GM12878 (cell line): ENCODE data around the gene POLR1H. TPM values are rescaled to one million over a fixed set of nuclear protein-coding genes. Genes with fewer than 3 reads are reported as not detected.

ENCODE experiments used
- ATAC-seq: fragments of 200-7000 bp; cut with Tn5 transposase; 3 replicates; pipeline ENCODE4 v1.9.1; 2020; ENCODE audit warnings: mild to moderate bottlenecking, moderate library complexity
- BruUV-seq: library from RNA; stranded (reverse); fragments of 400-500 nt; replicated peaks from 2 replicates; lab custom pipeline; 2021; lab: Mats Ljungman, UMichigan
- CTCF ChIA-PET: fragments of 300-600 bp; sonication (Branson Sonifier 250); formaldehyde crosslinking; extraction: SDS; loops from one replicate; lab custom pipeline; 2021; ENCODE audit warnings: inconsistent platforms; lab: Yijun Ruan, JAX
- POLR2A ChIA-PET: fragments of 350-600 bp; formaldehyde crosslinking; extraction: SDS; loops from one replicate; lab custom pipeline; 2021; ENCODE audit warnings: inconsistent platforms; lab: Charles Lee
- RAD21 ChIA-PET: fragments of 300-600 bp; sonication (Branson Sonifier 250); formaldehyde crosslinking; loops from one replicate; lab custom pipeline; 2023; ENCODE audit warnings: antibody characterized with exemption; ENCODE audit not compliant: unreplicated experiment; lab: Charles Lee
- SMC1A ChIA-PET: fragments of 300-600 bp; sonication (Branson Sonifier 250); formaldehyde crosslinking; loops from one replicate; lab custom pipeline; 2023; ENCODE audit not compliant: unreplicated experiment, uncharacterized antibody; lab: Charles Lee
- DNase-seq: peaks from one replicate; pipeline ENCODE4 v3.0.0-alpha.2; 2011; ENCODE audit warnings: low read depth, low spot score
- FAIRE-seq: peaks from 3 replicates; lab custom pipeline; 2011; peaks lifted over from hg19 to GRCh38; lab: Jason Lieb, UNC
- H2AFZ ChIP-seq: 2 replicates; pipeline ENCODE4 v1.6.0; 2011; ENCODE audit warnings: low read depth, low read length, control low read depth; ENCODE audit not compliant: control insufficient read depth
- H3K27ac ChIP-seq: 2 replicates; pipeline ENCODE4 v1.5.1; 2011; ENCODE audit warnings: control low read depth; ENCODE audit not compliant: control insufficient read depth, insufficient read depth
- H3K27me3 ChIP-seq, 2 experiments: replicated peaks in 1 of 2; 2 replicates each; pipeline versions ENCODE4 v1.6.0 to v1.6.1; 2011; ENCODE audit warnings: low read length in 1 of 2; ENCODE audit not compliant: control insufficient read depth in 2 of 2, insufficient read depth in 2 of 2
- H3K36me3 ChIP-seq, 2 experiments: 2 replicates each; pipeline ENCODE4 v1.5.1; 2011; ENCODE audit warnings: low read length in 1 of 2; ENCODE audit not compliant: control insufficient read depth in 2 of 2, insufficient read depth in 2 of 2
- H3K4me1 ChIP-seq: 2 replicates; pipeline ENCODE4 v1.6.1; 2011; ENCODE audit warnings: mild to moderate bottlenecking, low read length, moderate library complexity, mixed read lengths; ENCODE audit not compliant: control insufficient read depth, insufficient read depth
- H3K4me2 ChIP-seq: 2 replicates; pipeline ENCODE4 v1.6.0; 2011; ENCODE audit warnings: control low read depth; ENCODE audit not compliant: control insufficient read depth, insufficient read depth
- H3K4me3 ChIP-seq: fragments of 200-600 bp; sonication (generic); 2 replicates; pipeline ENCODE4 v1.5.1; 2016
- H3K79me2 ChIP-seq: 2 replicates; pipeline ENCODE4 v1.6.0; 2011; ENCODE audit warnings: low read length; ENCODE audit not compliant: control insufficient read depth, insufficient read depth
- H3K9ac ChIP-seq: 2 replicates; pipeline ENCODE4 v1.8.0; 2011; ENCODE audit warnings: low read length, control low read depth, mixed read lengths; ENCODE audit not compliant: control insufficient read depth, insufficient read depth
- H3K9me3 ChIP-seq: replicated peaks from 3 replicates; pipeline ENCODE4 v1.5.1; 2011; ENCODE audit warnings: mild to moderate bottlenecking, low read length; ENCODE audit not compliant: control insufficient read depth, insufficient read depth
- H4K20me1 ChIP-seq: 2 replicates; pipeline ENCODE4 v1.6.0; 2011; ENCODE audit not compliant: control insufficient read depth, insufficient read depth
- CBFB ChIP-seq: IDR thresholded peaks from 2 replicates; pipeline ENCODE4 v1.6.1; 2016; ENCODE audit warnings: antibody characterized with exemption, low read depth
- EP300 ChIP-seq, 2 experiments: fragments of 150-350 bp in 1 of 2; IDR thresholded peaks; 2 replicates each; pipeline ENCODE4 v1.6.1; 2011 to 2012; ENCODE audit warnings: low read depth in 2 of 2, low read length in 2 of 2, borderline replicate concordance in 1 of 2, improper control_type of control experiment in 1 of 2, inconsistent platforms in 1 of 2; ENCODE audit not compliant: control insufficient read depth in 1 of 2
- FOXM1 ChIP-seq: IDR thresholded peaks from 2 replicates; pipeline ENCODE4 v1.6.1; 2012; ENCODE audit warnings: low read depth, mild to moderate bottlenecking, inconsistent platforms, low read length, moderate library complexity
- IKZF1 ChIP-seq: fragments of 450-650 bp; conservative IDR thresholded peaks from 2 replicates; pipeline ENCODE4 v1.6.1; 2017; ENCODE audit warnings: antibody characterized with exemption, mild to moderate bottlenecking
- IKZF2 ChIP-seq, 2 experiments: fragments of 450-650 bp; IDR thresholded peaks; 2 replicates each; pipeline ENCODE4 v1.6.1; 2017; ENCODE audit warnings: mild to moderate bottlenecking in 2 of 2, moderate library complexity in 2 of 2
- IRF4 ChIP-seq: IDR thresholded peaks from 2 replicates; pipeline ENCODE4 v1.6.1; 2011; ENCODE audit warnings: low read depth, low read length
- MEF2A ChIP-seq: IDR thresholded peaks from 2 replicates; pipeline ENCODE4 v1.6.1; 2011; ENCODE audit warnings: low read depth, mild to moderate bottlenecking, low read length, moderate library complexity; ENCODE audit not compliant: insufficient read depth
- PML ChIP-seq: IDR thresholded peaks from 2 replicates; pipeline ENCODE4 v1.6.1; 2012; ENCODE audit warnings: low read length, inconsistent platforms
- RAD51 ChIP-seq: fragments of 450-650 bp; IDR thresholded peaks from 2 replicates; pipeline ENCODE4 v1.6.1; 2016; ENCODE audit warnings: moderate library complexity, mild to moderate bottlenecking, inconsistent platforms
- TAF1 ChIP-seq: IDR thresholded peaks from 2 replicates; pipeline ENCODE4 v1.6.1; 2011; ENCODE audit warnings: mild to moderate bottlenecking, low read depth, low read length, borderline replicate concordance
- TCF12 ChIP-seq: IDR thresholded peaks from 2 replicates; pipeline ENCODE4 v1.6.1; 2011; ENCODE audit warnings: low read depth, mild to moderate bottlenecking, low read length
- WGBS: methylation state at CpG from one replicate; pipeline ENCODE4 v1.1.6; 2016; ENCODE audit warnings: low lambda C conversion rate; ENCODE audit not compliant: insufficient replicate concordance, insufficient coverage; ENCODE audit errors: missing lambda C conversion rate; 5-methylcytosine and 5-hydroxymethylcytosine counted together
- in situ Hi-C: fragments of 300-500 bp; cut with MboI; formaldehyde crosslinking; loops from 9 replicates; pipeline ENCODE4 v1.14.3; 2018; ENCODE audit warnings: mixed read lengths
- intact Hi-C: fragments of 100-400 bp; cut with micrococcal nuclease; formaldehyde crosslinking; loops from one replicate; pipeline ENCODE4 v1.14.2; 2022; ENCODE audit not compliant: unreplicated experiment
- polyA plus RNA-seq, 11 experiments: library from polyadenylated mRNA; depleted of rRNA in 4 of 11; unstranded in 6 of 11; stranded (reverse) in 5 of 11; fragments of >200 nt; fragmentation: Nextera tagmentation in 4 of 11; fragmentation: Illumina TruSeq in 1 of 11; extraction: Ambion mirVana in 4 of 11; extraction: Trizol in 1 of 11; gene quantifications; 1 replicate in 1 of 11; 2 replicates in 10 of 11; pipeline versions ENCODE4 v1.2.1 to v1.2.3, GENCODE V29; 2011 to 2016; ENCODE audit warnings: inconsistent platforms in 2 of 11, missing spikeins in 2 of 11, low read depth in 1 of 11
- total RNA-seq, 4 experiments: library from RNA; depleted of rRNA in 3 of 4; stranded (reverse); fragments of >200 nt in 3 of 4; fragmentation: Illumina TruSeq in 1 of 4; extraction: Trizol in 1 of 4; gene quantifications; 2 replicates each; pipeline versions ENCODE4 v1.2.1 to v1.2.3, GENCODE V29; 2013 to 2021
- TF ChIP-seq, protein P1 (sequence below): IDR thresholded peaks from 2 replicates; pipeline ENCODE4 v1.6.1; 2012; ENCODE audit warnings: low read depth, low read length, improper control_type of control experiment
- TF ChIP-seq, protein P2 (sequence below): fragments of 450-650 bp; IDR thresholded peaks from 2 replicates; pipeline ENCODE4 v1.6.1; 2016; ENCODE audit warnings: mild to moderate bottlenecking
- TF ChIP-seq, protein P3 (sequence below): fragments of 450-650 bp; formaldehyde crosslinking; IDR thresholded peaks from 2 replicates; pipeline ENCODE4 v1.4.0; 2020; ENCODE audit warnings: mild to moderate bottlenecking, moderate library complexity

POLR1H gene
- total and polyA plus RNA-seq, 10 of the 15 experiments (the other 5 are each of a cell fraction or from before 2014, with no cell fraction given) = 50.6 to 160 (median 77.7) TPM

DNA sequence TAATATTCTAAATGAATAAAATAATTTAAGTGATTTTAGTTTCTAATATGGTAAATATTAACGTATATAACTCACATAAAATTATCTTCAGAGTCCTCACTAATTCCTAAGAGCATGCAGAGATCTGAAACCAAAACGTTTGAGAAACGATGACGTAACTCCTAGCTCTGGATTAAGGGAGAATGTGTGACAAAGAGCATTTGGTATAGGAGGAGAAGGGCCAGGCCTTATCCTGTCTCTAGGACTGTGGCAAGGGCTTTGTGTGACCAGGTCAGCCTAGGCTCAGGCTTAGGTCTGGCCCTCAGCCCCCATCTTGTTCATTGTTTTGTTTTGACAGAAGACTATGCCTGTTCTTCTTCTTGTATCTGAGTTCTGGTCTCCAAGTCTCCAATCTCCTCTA, 19.2 kb upstream of the POLR1H start (continued):
- TF ChIP-seq, protein P1, sequence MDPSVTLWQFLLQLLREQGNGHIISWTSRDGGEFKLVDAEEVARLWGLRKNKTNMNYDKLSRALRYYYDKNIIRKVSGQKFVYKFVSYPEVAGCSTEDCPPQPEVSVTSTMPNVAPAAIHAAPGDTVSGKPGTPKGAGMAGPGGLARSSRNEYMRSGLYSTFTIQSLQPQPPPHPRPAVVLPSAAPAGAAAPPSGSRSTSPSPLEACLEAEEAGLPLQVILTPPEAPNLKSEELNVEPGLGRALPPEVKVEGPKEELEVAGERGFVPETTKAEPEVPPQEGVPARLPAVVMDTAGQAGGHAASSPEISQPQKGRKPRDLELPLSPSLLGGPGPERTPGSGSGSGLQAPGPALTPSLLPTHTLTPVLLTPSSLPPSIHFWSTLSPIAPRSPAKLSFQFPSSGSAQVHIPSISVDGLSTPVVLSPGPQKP = no peak
- TF ChIP-seq, protein P2, sequence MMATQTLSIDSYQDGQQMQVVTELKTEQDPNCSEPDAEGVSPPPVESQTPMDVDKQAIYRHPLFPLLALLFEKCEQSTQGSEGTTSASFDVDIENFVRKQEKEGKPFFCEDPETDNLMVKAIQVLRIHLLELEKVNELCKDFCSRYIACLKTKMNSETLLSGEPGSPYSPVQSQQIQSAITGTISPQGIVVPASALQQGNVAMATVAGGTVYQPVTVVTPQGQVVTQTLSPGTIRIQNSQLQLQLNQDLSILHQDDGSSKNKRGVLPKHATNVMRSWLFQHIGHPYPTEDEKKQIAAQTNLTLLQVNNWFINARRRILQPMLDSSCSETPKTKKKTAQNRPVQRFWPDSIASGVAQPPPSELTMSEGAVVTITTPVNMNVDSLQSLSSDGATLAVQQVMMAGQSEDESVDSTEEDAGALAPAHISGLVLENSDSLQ = no peak
- TF ChIP-seq PML (no peak), IKZF2 (IDR thresholded peaks at IDR 0.05) (no peak)

DNA sequence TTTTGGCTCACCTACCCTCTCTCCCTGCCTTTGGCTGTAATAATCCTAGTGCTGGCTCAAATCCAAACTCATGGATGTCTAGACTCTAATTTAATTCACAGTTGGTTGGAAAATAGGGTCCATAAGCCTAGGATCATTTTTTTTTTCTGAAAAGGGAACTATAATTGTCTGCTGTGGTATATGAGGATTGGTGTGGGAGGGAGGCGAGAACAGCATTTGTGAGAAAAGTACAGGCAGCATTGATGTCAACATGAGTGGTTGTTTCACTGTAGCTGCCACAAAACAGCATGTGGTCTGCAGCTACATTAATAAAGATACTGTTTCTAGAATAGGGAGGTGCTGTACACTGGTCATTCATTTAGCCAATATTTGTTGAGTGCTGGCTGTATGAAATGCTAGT, 18.6 kb upstream of the POLR1H start:
- 0% methylated on average over 1 of the region's 1 CpG for WGBS
- ATAC-seq = peak; percentile 91
- Histone ChIP-seq H3K9ac (no peak overlapping the region; the same call in 1 of the 2 replicates), H3K36me3 (no peaks in the 10 kb centered on the region), H3K4me3 (no peak overlapping the region), H3K27me3 (no peaks in the 10 kb centered on the region), H4K20me1 (no peaks in the 10 kb centered on the region), H3K79me2 (no peaks in the 10 kb centered on the region), H3K9me3 (no peaks in the 10 kb centered on the region), H3K27ac (peak overlapping the region; percentile 62), H2AFZ (peak overlapping the region; percentile 56), H3K4me2 (peak overlapping the region; percentile 81), H3K4me1 (peaks cover 15% of the 10 kb centered on the region)
- ChIA-PET RAD21 (interaction anchor here (1.0 to 1.6 kb wide), 4 partner anchors 18 to 78 kb away, joined by 3 to 7 read pairs (median 3); no protein-coding TSS in a partner anchor), SMC1A (interaction anchor here (1.1 to 2.1 kb wide), 7 partner anchors 16 to 89 kb away, joined by 3 to 7 read pairs (median 4); partner anchors contain the start of gene POLR1H), CTCF (no interaction called here), POLR2A (interaction anchor here (0.9 to 1.5 kb wide), 5 partner anchors 19 to 294 kb away, joined by 3 to 5 read pairs (median 3); partner anchors contain the start of gene POLR1H)
- FAIRE-seq = peak; percentile 72
- intact Hi-C loops = no loop called here
- in situ Hi-C loops = no loop called here
- DNase-seq = no peak
- BruUV-seq = no TSS peak
- TF ChIP-seq RAD51 = peak; percentile 48; the same call in 1 of the 2 replicates
- TF ChIP-seq IRF4 = 0 out of 2 replicates have a peak, but pooled peaks have one; percentile 12
- TF ChIP-seq, protein P3, sequence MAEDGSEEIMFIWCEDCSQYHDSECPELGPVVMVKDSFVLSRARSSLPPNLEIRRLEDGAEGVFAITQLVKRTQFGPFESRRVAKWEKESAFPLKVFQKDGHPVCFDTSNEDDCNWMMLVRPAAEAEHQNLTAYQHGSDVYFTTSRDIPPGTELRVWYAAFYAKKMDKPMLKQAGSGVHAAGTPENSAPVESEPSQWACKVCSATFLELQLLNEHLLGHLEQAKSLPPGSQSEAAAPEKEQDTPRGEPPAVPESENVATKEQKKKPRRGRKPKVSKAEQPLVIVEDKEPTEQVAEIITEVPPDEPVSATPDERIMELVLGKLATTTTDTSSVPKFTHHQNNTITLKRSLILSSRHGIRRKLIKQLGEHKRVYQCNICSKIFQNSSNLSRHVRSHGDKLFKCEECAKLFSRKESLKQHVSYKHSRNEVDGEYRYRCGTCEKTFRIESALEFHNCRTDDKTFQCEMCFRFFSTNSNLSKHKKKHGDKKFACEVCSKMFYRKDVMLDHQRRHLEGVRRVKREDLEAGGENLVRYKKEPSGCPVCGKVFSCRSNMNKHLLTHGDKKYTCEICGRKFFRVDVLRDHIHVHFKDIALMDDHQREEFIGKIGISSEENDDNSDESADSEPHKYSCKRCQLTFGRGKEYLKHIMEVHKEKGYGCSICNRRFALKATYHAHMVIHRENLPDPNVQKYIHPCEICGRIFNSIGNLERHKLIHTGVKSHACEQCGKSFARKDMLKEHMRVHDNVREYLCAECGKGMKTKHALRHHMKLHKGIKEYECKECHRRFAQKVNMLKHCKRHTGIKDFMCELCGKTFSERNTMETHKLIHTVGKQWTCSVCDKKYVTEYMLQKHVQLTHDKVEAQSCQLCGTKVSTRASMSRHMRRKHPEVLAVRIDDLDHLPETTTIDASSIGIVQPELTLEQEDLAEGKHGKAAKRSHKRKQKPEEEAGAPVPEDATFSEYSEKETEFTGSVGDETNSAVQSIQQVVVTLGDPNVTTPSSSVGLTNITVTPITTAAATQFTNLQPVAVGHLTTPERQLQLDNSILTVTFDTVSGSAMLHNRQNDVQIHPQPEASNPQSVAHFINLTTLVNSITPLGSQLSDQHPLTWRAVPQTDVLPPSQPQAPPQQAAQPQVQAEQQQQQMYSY (CRISPR knock-in tag) = no peak
- TF ChIP-seq IKZF1 = peak; percentile 66
- TF ChIP-seq EP300 (IDR thresholded peaks at IDR 0.05; ENCODE audit: borderline replicate concordance in 1 of 2, control insufficient read depth in 1 of 2, low read depth in 2 of 2, low read length in 2 of 2) = peak in 1 of 2 experiments; percentile 54; a peak in 1 of 4 replicates
- TF ChIP-seq FOXM1 = no peak
- TF ChIP-seq TCF12 = 0 out of 2 replicates have a peak, but pooled peaks have one; percentile 14
- no peak for TF ChIP-seq TAF1
- no peak for TF ChIP-seq MEF2A
- TF ChIP-seq CBFB = no peak
